T-helper 1 cell (primary cell): Measurements from ENCODE around the gene UCN2.

Experiments used
- DNase-seq, 5 donors: peaks; one replicate each; pipeline ENCODE4 v3.0.0-alpha.2; 2012 to 2020
- total RNA-seq, 4 donors: gene quantifications; one replicate each; lab custom pipeline; 2026; lab: John Stamatoyannopoulos, UW

The UCN2 gene, protein sequence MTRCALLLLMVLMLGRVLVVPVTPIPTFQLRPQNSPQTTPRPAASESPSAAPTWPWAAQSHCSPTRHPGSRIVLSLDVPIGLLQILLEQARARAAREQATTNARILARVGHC
- 0 reads per million in 4 donors for total RNA-seq

DNA sequence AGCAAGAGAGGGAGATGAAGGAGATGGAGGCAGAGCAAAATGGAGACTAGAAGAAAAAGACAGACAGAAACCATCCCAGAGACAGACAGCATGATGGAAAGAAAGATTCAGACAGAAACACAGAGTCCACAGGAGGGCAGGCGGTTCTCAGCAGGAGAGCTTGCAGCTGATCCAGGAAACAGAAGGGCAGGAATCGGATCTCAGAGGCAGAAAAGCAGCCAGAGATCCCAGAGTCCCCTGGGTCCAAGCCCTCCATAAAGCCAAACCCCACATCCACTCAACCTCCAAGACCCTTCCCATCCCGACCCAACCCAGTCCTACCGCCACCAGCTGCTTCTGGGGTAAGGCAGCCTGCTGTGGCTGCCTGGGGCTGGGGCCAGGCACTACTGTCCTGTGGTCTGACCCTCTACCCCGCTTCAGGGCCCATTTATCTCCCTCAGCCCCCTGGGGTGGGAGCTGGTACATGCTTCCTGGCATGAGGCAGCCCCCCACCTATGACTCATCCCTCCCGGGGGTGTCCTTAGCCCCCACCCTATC lies at the start of gene UCN2:
Gene UCN2 (minus strand): TSS at position 400 of the 537 bp plus-strand sequence. CDS start 657 bp downstream, outside the sequence.
- DNase-seq = no peak

DNA sequence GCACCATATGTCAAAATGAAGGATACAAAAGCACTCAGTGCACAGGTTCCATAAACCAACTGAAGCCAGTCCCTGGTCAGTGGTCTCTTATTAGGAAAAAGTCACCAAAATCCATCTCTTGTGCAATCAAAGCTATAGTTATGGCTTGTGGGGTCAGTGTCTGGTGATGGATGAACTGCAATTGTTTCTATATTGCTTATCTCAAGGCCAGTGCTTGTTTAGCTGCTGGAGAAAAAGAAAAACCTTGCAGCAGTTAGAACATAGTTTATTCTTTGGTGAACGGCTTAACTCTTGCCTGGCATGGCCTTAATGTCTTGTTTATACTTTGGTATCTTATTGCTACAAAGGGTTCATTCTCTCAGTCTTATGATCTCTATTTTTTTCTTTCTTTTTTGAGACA lies 48.7 kb upstream of the UCN2 start:
- no peak for DNase-seq

DNA sequence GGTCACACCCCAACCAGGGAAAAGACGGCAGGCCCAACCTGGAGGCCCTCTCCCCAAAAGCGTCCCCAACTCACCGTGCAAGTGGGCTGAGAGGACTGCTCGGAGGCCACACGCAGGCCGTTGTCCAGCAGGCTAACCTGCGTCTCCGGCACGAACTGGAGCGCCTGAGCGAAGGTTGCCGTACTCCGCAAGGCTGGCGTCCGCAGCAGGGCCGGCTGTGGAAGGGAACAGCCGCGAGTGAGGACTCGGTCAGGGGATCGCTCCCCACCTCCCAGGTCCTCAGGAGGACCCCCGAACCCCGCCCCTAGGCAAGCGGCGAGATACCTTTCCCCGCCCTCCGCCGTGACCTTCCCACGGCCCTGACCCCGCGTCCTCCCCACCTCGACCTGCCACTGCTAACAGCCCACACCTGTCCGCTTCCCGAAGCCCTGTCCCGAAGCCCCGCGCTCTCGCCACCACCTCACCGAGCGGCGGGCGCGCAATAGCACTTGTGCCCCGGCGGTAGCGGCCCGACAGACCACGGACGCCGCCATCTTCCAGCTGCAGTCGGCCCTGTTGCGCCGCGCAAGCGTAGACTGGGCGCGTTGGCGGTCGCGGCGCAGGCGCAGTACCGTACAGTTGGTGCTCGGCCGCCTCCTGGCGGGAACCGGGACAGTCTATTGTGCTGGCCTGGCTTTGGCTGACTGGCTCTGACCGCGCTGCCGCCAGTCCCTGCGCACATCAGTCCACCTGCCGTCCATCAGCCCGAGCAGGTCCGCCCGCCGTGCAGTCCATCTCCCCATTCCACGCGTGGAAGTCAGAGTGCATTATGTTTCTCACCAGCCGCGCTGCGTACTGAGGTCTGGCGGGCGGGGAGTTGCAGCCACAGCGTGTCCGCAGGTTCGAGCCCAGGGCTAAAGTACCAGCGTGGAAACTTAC lies 45.8 kb upstream of the UCN2 start, which contains the start of gene UQCRC1:
Gene UQCRC1 (minus strand): TSS at position 559 of the 918 bp plus-strand sequence. CDS start 26 bp downstream, at position 533.
- peak; percentile 85 to 94 (median 87) for DNase-seq

DNA sequence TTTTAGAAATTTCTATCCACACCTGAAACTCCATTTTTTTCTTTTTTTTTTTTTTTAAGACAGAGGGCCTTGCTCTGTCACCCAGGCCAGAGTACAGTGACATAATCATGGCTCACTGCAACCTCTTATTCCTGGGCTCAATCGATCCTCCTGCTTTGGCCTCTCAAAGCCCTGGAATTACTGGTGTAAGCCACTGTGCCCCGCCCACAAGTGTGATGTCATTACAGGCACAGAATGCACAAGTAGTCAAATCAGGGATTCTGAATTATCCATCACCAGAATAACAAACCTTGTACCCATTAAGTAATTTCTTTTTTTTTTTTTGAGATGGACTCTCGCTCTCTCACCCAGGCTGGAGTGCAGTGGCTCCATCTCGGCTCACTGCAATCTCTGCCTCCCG lies 43.9 kb upstream of the UCN2 start:
- no peak for DNase-seq

DNA sequence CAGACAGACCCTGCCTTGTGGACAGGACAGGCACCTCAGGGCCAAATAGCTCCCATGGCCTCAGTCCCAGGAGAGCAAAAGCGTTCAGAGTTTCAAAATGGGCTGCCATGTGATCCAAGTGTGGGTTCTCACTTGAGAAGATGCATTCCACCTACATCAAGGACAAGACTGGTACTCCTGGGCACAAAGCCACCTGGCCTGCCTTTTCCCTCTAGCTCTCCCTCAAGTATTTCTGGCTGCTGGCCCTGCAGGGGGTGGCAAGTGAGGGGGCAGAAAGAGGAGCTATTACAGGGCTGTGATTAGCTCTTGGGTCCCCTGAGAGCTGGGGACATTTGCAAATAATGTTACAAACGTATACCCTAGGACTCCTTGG lies 38.0 kb upstream of the UCN2 start:
- DNase-seq = no peak

DNA sequence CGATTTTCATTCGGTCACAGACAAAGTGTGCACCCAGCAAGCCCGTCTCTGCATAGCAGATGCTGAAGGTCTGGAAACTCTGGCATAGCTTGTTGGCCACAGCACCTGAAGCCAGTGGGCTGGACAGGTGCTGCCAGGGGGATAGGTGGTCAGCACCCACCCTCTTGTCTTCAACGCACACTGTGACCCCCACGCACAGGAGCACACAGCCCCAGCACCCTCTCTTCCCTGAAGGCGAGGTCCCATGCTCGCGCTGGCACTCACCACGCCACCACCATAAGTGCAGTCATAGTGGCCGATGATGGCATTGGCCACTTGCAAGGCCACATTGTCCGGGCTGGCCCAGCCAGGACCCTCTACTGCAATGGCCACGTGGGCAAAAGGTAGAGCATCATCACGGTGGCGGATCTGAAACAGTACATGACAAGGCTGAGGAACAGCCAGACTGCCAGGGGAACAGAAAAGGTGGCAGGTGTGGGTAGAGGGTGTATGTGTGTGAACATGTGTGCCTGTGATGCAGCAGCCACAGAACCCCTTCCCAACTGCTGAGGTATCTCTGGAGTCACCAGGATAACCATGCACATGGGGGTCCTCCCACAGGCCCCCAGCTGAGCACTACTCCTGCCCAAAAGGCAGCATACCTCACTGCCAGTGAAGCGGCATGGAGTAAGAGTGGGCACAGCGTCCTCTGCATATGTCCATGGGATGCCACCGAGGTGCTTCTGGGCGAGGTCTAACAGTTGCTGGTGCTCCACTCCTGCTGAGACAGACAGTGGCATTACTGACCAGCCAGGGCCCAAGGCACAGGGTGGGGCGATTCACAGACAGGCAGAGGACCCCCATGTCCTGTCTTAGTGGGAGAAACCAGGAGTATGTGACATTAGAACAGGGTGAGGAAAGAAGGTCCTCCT lies 37.4 kb upstream of the UCN2 start:
- DNase-seq = no peak

DNA sequence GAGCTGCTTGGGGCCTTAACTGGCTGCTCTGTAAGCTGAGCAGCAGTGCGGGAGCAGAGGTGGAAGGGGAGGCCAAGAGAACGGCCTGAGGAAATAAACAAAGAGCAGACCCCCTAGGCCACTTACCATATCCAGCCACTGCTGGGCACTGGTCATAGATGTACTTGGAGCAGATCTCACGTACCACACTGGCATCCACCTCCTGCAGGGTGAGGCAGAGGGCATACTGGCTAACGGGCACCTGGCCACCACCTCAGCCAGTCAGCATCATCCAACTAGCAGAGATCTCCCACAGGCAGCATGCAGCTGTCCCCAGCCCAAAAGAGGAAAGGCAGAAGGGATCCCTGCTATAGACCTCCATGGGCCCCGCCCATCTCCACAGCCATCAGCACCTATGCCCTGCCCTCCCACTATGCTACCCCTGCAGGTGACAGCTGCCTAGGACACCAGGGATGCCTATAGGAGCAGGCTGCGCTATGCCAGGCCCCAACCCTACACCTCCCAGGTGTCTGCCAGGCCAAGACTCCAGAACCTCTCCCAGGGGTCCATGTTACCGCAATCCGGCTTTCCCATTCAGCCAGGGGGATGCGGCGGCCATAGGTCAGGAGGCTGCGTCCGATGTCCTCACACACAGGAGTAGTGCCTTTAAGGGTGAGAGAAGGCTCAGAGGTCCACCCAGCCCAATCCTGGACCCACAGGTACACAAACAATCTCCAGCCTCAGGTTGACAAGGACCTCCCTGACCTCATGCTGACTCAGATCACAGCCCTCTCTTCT lies 36.1 kb upstream of the UCN2 start:
- DNase-seq = no peak

DNA sequence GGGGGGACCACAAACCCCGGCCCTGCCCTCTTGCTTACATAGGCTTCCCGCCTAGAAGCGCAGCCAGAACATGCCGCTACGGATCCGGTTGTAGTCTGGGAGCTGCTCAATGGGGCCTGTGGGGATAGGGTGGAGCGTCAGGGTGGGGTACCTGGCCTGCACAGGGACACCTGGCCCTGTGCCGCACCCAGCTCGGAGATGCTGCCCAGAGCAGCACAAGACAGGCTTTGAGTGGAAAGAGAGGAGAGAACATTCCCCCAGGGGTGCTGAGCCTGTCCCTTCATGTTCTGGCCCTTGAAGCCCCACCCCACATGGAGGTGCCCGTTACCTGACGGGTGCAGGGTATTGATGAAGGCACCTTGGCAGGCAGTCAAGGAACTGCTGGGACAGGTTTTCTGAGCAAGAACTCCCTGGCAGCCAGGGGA lies 35.5 kb upstream of the UCN2 start:
- DNase-seq = no peak

DNA sequence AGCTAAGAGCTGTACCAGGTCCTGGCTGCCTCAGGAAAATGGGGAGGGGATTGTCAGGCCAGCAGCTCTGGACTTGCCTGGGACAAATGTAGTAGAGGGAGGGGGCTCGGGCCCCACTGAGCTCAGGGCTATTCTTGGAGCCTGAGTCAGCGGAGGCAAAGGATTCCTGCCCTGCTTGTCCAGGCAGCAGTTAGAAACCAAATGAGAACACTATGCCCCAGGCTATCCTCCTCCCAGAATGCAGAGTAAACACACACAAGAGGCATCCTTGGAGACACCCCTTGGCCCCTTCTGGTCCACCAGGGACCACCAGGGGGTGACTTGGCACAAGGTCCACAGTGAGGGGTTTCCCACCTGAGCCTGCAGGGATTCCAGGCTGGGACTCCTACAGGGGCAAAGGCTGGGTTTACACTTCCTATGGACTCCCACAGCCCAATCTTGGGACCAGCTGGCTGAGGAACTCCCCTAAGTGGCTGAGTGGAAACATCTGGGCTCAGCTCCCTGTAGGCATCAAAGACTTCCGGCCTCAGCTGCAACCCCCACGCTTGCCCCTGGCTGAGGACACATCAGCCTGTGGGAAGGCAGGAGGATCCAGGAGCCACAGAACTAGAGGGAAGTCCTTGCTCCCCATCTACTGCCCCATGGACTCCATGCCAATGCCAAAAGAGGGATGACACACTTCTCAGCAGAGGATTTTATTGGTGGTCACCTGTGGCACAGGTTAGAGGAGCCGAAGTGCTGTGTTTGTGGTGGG lies 34.9 kb upstream of the UCN2 start:
- DNase-seq = no peak

DNA sequence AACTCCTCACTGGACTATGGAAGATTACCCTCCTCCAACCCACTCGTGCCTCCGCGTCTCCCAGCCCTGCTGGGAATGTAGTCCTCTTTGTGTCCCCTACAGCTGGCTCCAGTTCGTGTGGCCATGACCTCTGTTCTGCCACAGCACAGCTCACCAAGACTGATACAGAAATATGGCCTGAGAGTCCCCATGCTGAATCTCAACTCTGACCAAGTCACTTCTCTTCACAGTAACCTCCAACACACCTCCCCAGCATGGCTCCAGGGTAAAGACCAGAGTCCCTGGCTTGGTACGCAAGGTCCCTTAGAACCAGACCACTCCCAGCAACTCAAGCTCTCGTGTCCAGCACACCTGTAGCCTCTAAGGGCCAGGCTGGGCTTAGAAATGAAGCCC lies 33.8 kb upstream of the UCN2 start:
- DNase-seq = no peak

DNA sequence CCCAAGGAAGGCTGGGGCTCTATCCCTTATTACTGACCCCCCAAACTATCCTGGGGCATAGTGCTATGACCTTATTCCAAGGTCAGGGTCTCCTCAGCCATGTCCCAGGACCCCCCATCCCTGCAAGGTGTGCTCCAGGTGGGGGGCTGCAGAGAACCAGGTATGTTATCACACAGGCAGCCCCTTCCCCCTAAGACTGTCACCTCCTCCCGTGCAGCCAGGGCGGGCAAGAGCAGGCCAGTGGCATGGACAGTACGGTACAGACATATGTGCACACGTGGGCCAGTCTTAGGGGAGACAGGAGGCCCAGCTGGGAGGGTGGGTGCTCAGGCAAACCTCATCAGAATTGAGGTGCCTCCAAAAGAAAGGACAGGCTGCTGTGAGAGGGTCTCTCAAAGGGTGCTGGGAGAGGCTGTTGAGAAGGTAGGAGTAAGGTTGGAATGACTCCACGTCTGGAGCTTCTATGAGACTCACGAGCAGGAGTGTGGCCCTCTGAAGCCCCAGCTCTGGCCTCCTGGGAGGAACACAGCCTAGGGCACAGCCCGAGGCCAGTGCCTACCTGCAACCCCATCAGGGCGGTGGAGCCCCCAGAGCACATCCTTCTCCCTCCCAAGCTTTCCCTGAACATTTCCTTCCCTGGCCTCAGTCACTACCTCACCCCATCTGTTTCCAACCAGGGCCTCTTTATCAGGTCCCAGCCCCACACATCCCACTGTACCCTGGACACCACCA lies 33.3 kb upstream of the UCN2 start:
- no peak for DNase-seq

DNA sequence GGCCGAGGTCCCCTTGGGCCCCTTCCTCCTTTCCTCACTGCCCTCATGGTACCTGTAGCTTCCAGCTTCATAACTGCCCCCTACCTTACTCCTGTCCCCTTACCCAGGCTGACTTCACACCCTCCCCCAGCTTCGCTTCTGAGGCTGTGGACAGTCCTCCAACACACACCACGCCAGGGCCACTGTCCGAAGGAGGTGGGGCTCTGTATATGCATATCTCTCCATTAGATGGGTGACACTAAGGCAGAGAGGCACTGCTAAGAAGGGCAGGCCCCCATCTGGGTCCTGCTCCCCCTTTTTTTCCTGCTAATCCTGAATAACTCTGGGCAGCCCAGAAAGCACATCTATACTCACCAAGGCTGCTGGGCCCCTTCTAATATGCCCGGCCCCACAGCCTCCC lies 32.6 kb upstream of the UCN2 start:
- DNase-seq = no peak

DNA sequence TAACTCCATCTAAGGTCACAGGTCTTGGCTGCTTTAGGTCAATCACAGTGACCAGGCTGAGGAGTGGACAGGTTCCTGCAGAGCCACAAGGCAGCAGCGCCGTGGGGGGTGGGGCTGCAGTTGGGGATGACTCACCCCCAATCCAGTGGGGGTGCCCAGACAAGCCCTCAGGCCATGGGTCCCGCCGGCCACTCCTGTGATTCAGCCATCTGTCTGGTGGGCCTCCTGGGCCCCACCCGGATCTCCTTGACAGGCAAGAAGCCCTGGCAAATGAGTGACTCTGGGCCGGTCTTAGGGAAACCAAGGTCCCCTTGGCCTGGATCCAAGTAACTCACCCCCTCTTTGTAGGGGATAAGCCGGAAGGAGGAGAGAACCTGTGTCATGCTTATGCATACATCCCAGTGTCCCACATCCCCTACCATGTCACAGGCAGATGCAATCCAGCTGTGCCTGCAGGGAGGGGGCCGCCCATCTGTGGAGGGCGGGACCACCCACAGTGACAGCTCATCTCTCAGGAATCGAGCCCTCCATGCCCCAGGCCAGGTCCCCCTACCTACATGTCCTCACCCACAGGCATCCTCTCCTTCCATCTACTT lies 32.0 kb upstream of the UCN2 start:
- no peak for DNase-seq

DNA sequence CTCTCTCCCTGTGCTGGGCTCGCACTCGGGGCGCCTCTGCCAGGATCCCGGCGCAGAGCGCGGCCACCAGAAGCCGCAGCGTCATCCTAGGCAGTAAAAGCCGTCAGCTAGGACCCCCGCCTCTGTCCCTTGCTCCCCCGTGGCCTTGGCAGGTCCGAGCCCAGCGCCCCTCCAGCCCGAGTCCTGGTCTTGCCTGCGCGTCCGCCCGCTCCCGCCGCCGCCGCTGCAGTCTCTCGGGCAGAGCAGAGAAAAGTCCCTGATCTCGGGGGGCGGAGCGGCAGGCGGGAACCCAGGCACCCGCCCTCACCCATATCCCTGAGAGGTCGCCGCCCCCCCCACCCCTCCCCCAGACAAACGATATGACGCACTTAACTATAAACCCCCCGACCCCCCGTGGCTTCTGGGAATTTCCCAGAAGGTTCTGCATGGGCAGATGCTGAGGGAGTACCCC lies 31.5 kb upstream of the UCN2 start, which contains the start of gene COL7A1:
Gene COL7A1 (minus strand): TSS at position 255 of the 451 bp plus-strand sequence. CDS start 170 bp downstream, at position 85.
- DNase-seq = no peak

DNA sequence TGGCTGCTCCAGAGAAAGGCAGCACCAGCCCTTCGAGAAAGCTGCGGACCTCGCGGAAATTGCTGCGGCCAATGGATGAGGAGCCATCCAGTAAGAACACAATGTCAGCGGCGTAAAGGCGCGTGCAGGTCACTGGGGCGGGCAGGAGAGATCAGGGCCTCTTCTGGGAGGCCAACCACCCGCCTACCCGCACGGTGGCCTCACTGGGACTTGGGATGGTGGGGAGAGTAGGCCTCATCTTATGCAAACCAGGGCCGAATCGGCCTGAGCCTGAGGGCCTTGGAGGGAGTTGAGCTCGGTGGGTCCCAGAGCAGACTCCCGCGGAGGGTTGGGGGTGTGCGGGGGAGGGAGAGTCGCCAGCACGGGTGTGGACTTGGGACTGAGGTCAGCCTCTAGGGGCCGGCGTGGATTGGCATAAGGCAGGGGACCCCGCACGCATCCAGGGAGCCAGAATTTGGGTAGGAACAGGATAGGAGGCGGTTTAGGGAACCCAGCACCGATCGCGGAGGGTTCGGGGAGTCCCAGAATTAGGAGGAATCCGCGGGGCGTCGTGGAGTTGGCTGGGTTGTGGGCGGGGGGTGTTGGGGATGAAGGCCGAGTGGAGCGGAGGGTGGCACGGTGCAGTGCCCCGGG lies 31.0 kb upstream of the UCN2 start:
- DNase-seq = no peak

DNA sequence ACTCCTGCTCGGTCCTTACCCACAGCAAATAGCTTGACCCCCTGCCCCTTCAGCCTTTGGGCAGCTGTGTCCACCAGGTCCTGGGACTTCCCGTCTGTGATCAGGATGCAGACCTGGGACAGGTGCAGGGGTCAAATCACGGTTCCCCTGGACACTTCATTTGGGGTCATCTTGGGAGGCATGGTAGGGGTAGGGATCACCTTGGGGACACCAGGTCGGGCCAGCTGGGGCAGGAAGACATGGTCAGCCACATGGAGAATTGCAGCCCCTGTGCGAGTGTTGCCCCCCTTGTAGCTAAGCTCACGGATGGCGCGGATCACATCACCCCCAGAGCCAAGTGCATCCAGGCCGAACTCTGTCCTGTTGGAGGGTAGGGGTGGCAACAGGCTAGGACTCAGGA lies 29.8 kb upstream of the UCN2 start:
- no peak for DNase-seq

DNA sequence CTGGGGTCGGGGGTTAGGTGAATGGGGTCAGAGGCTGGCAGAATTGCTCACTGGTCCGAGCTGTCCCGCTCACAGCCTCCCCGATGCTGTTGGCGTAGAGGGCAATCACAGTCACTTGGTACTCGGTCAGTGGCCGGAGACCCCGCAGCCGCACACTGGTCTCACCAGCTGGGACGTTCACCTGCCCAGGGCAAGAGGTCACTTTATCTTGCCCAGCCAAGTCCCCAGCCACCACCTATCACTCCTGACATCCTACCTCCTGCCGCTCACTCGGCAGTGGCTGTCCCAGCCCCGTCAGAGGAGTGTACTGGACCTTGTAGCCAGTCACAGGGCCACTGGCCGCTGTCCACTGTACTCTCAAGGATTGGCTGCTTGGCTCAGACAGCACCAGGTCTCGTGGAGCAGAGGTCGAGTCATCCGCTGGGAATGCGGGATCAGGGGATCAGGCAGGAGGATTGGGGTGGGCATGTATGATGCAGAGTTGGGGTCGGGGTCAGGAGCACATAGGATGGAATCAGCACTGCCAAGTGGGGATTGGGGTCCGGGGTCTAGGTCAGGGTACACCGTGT lies 29.0 kb upstream of the UCN2 start:
- no peak for DNase-seq

DNA sequence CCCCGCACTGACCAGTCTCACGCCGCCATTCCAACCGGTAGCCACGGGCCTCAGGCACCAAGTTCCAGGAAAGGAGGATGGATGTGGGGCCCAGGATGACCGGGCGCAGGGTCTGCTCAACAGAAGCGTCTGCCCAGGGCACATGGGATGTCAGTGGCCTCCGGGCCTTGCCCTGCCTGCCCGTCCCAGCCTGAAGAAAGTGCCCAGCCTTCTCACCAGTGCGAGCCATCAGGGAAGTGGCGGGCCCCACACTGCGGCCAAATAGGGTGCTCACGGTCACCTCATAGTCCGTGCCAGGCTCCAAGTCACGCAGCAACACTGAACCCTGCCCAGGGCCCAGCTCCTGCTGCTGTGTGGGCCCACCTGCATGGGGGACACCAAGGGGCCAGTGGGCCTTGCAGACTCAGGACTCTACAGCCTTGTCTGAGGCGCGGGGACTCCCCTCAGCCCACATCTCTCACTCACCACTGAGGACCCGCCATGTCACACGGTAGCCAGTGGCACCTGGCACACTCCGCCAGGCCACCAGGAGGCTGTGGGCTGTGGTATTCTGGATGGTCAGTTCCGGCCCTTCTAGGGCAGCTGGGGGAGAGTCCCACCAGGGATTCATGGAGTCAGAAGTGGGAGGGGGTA lies 28.4 kb upstream of the UCN2 start:
- no peak for DNase-seq

DNA sequence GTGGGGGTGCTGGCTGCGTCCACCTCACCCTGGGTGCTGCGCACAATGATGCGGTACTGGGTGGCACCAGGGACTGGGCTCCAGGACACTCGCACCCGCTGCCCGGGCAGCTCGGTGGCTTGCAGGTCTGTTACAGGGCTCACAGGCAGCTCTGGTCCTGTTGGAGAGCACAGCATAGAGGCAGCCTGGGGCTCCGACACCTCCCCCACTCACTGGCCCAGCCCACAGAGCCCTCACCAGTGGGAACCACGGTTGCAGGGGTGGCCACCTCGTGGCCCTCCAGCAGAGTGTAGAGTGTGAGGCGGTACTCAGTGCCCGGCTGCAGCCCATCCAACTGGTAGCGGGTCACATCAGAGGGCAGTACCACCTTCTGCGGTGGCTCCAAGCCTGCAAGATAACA lies 27.9 kb upstream of the UCN2 start:
- DNase-seq = no peak
